GM23338 (cell line): ENCODE data around the gene EPPIN. TPM values are rescaled to one million over a fixed set of nuclear protein-coding genes. Genes with fewer than 3 reads are reported as not detected.

Experiments used
- polyA plus RNA-seq: library from polyadenylated mRNA; unstranded; fragments of >200 nt; fragmentation: Nextera tagmentation; extraction: Ambion mirVana; gene quantifications from 2 replicates; pipeline ENCODE4 v1.2.1, GENCODE V29; 2016
- small RNA-seq: library from RNA; depleted of rRNA; stranded (forward); fragments of <200 nt; gene quantifications from one replicate; pipeline ENCODE3, GENCODE V24; 2014; ENCODE audit warnings: low replicate concordance
- total RNA-seq: library from RNA; depleted of rRNA; stranded (reverse); fragments of >200 nt; shearing (Covaris generic); gene quantifications from 2 replicates; pipeline ENCODE4 v1.2.3, GENCODE V29; 2014; rRNA removed

EPPIN gene
- total and polyA plus RNA-seq, 2 experiments from 2014 or later: 0.78 TPM; not detected in 1

Small RNA genes within 50 kb of the gene (small RNA-seq; reads per million reads assigned to genes)
- gene AL031663.1 (not detected), gene HSPD1P21 (not detected), gene RNA5SP485 (not detected)

Other genes starting within 250 kb of the EPPIN start
- 0.66 and 1.4 TPM in 2 replicates for gene RBPJL, start 240.6 kb downstream of the EPPIN start, total RNA-seq
- 0.42 and 0.44 TPM in 2 replicates for gene RBPJL, start 240.6 kb downstream of the EPPIN start, polyA plus RNA-seq
- gene MATN4, start 239.1 kb downstream of the EPPIN start, total RNA-seq: 4.2 and 5.1 TPM in 2 replicates
- gene MATN4, start 239.1 kb downstream of the EPPIN start, polyA plus RNA-seq: 3.3 and 4.0 TPM in 2 replicates
- gene SDC4, start 199.0 kb downstream of the EPPIN start, total RNA-seq: 35.4 and 39.9 TPM in 2 replicates
- 28.5 and 29.7 TPM in 2 replicates for gene SDC4, start 199.0 kb downstream of the EPPIN start, polyA plus RNA-seq
- gene SYS1, start 184.2 kb downstream of the EPPIN start, total RNA-seq: 12.5 and 21.5 TPM in 2 replicates
- gene SYS1, start 184.2 kb downstream of the EPPIN start, polyA plus RNA-seq: 6.9 and 7.9 TPM in 2 replicates
- gene TP53TG5, start 169.1 kb downstream of the EPPIN start, total RNA-seq: not detected in 2 replicates
- not detected in 2 replicates for gene TP53TG5, start 169.1 kb downstream of the EPPIN start, polyA plus RNA-seq
- 25.8 and 28.0 TPM in 2 replicates for gene DBNDD2, start 139.1 kb downstream of the EPPIN start, total RNA-seq
- gene DBNDD2, start 139.1 kb downstream of the EPPIN start, polyA plus RNA-seq: 62.5 and 64.4 TPM in 2 replicates
- gene PIGT, start 131.3 kb downstream of the EPPIN start, total RNA-seq: 55.5 and 63.1 TPM in 2 replicates
- 48.2 and 48.4 TPM in 2 replicates for gene PIGT, start 131.3 kb downstream of the EPPIN start, polyA plus RNA-seq
- 27.2 and 28.0 TPM in 2 replicates for gene WFDC2, start 77.6 kb downstream of the EPPIN start, total RNA-seq
- 155 and 161 TPM in 2 replicates for gene WFDC2, start 77.6 kb downstream of the EPPIN start, polyA plus RNA-seq
- not detected in 2 replicates for gene SPINT3, start 31.8 kb downstream of the EPPIN start, total RNA-seq
- not detected in 2 replicates for gene SPINT3, start 31.8 kb downstream of the EPPIN start, polyA plus RNA-seq
- not detected in 2 replicates for gene WFDC6, start 7.9 kb downstream of the EPPIN start, total RNA-seq
- not detected in 2 replicates for gene WFDC6, start 7.9 kb downstream of the EPPIN start, polyA plus RNA-seq
- gene WFDC8, start 31.9 kb upstream of the EPPIN start, total RNA-seq: not detected in 2 replicates
- gene WFDC8, start 31.9 kb upstream of the EPPIN start, polyA plus RNA-seq: 0.23 TPM in 1 of 2 replicates, not detected in the other
- gene WFDC10A, start 82.3 kb upstream of the EPPIN start, total RNA-seq: not detected in 2 replicates
- gene WFDC10A, start 82.3 kb upstream of the EPPIN start, polyA plus RNA-seq: 0.43 TPM in 1 of 2 replicates, not detected in the other
- gene WFDC9, start 83.9 kb upstream of the EPPIN start, total RNA-seq: not detected in 2 replicates
- gene WFDC9, start 83.9 kb upstream of the EPPIN start, polyA plus RNA-seq: not detected in 2 replicates
- not detected in 2 replicates for gene WFDC11, start 122.8 kb upstream of the EPPIN start, total RNA-seq
- gene WFDC11, start 122.8 kb upstream of the EPPIN start, polyA plus RNA-seq: 0.87 TPM in 1 of 2 replicates, not detected in the other
- not detected in 2 replicates for gene WFDC13, start 154.6 kb upstream of the EPPIN start, total RNA-seq
- gene WFDC13, start 154.6 kb upstream of the EPPIN start, polyA plus RNA-seq: not detected in 2 replicates
- not detected in 2 replicates for gene WFDC10B, start 157.6 kb upstream of the EPPIN start, total RNA-seq
- gene WFDC10B, start 157.6 kb upstream of the EPPIN start, polyA plus RNA-seq: 0.50 and 1.0 TPM in 2 replicates
- gene SPINT4, start 174.9 kb upstream of the EPPIN start, total RNA-seq: not detected in 2 replicates
- gene SPINT4, start 174.9 kb upstream of the EPPIN start, polyA plus RNA-seq: not detected in 2 replicates
- gene WFDC3, start 244.5 kb upstream of the EPPIN start, total RNA-seq: 0.73 TPM in 1 of 2 replicates, not detected in the other
- gene WFDC3, start 244.5 kb upstream of the EPPIN start, polyA plus RNA-seq: 0.36 TPM in 1 of 2 replicates, not detected in the other
- 21.4 and 31.6 TPM in 2 replicates for gene DNTTIP1, start 244.6 kb upstream of the EPPIN start, total RNA-seq
- gene DNTTIP1, start 244.6 kb upstream of the EPPIN start, polyA plus RNA-seq: 50.3 TPM in 2 replicates